NCI-H2227 (cell line): ENCODE results near the gene PGM5.

Source experiments
- DNase-seq: peaks from one replicate; lab custom pipeline; 2025; ENCODE audit not compliant: unreplicated experiment; lab: John Stamatoyannopoulos, UW

The PGM5 gene

GRCh38 chr9:68532131-68532530, 175.7 kb downstream of the PGM5 start:
- DNase-seq: no peak

GRCh38 chr9:68533678-68534077, 177.3 kb downstream of the PGM5 start:
- no peak for DNase-seq

GRCh38 chr9:68536876-68537615, 180.6 kb downstream of the PGM5 start:
- no peak for DNase-seq

GRCh38 chr9:68537616-68537880, 181.1 kb downstream of the PGM5 start:
- no peak for DNase-seq

GRCh38 chr9:68538200-68538599, 181.8 kb downstream of the PGM5 start:
- DNase-seq: no peak

GRCh38 chr9:68540712-68541535, 184.5 kb downstream of the PGM5 start, which contains the start of gene TMEM252:
TSS of gene TMEM252 (minus strand) at chr9:68540883. CDS start at chr9:68540814, 69 bp downstream.
- no peak for DNase-seq

GRCh38 chr9:68541568-68541967, 185.2 kb downstream of the PGM5 start:
- DNase-seq: no peak

- no peak for DNase-seq
Measured at GRCh38 chr9:68545033-68545705, 188.8 kb downstream of the PGM5 start.

GRCh38 chr9:68546596-68547390, 190.4 kb downstream of the PGM5 start:
- DNase-seq: no peak

- no peak for DNase-seq
Measured at GRCh38 chr9:68547417-68547816, 191.0 kb downstream of the PGM5 start.

GRCh38 chr9:68548241-68548640, 191.8 kb downstream of the PGM5 start:
- DNase-seq: no peak

GRCh38 chr9:68551191-68551590, 194.8 kb downstream of the PGM5 start:
- no peak for DNase-seq

- DNase-seq: no peak
Measured at GRCh38 chr9:68552700-68553476, 196.5 kb downstream of the PGM5 start.

GRCh38 chr9:68555437-68556150, 199.2 kb downstream of the PGM5 start:
- no peak for DNase-seq

- DNase-seq: no peak
Measured at GRCh38 chr9:68558545-68558944, 202.1 kb downstream of the PGM5 start.

- peak; percentile 25 for DNase-seq
Measured at GRCh38 chr9:68560071-68560844, 203.8 kb downstream of the PGM5 start.

- no peak for DNase-seq
Measured at GRCh38 chr9:68562461-68562860, 206.1 kb downstream of the PGM5 start.

- DNase-seq: no peak
Measured at GRCh38 chr9:68567565-68567964, 211.2 kb downstream of the PGM5 start.

- no peak for DNase-seq
Measured at GRCh38 chr9:68574150-68574549, 217.7 kb downstream of the PGM5 start.
